Posterior vena cava (tissue), 2 donors: ENCODE measurements around the gene RAP1GDS1. TPM values are rescaled to one million over a fixed set of nuclear protein-coding genes. Genes with fewer than 3 reads are reported as not detected.

Source experiments
- total RNA-seq, 2 donors: library from RNA; stranded (reverse); fragmentation: NEBNext Ultra II Directional; extraction: Animal tissue kit (Norgen Biotek cat#: 25700); gene quantifications; one replicate each; pipeline ENCODE4 v1.2.1, GENCODE V29; 2021
- donor health status: DM: yes; HTN: yes; CAD: no.
- donor health status: DM: yes; HTN: yes; CAD: no.

RAP1GDS1 gene
- total RNA-seq, 2 donors from 2014 or later: 36.1 to 40.3 TPM

Other genes starting within 250 kb of the RAP1GDS1 start
- under 1 TPM; 0.19 to 0.24 TPM for gene STPG2, start 117.9 kb upstream of the RAP1GDS1 start, total RNA-seq